ENCODE results near the gene VPS26C. TPM values are rescaled to one million over a fixed set of nuclear protein-coding genes. Genes with fewer than 3 reads are reported as not detected.
A peak's percentile ranks its signal among the peaks of the same experiment; 100 is the strongest.

The VPS26C gene
- total RNA-seq (2021; ENCODE audit: unreplicated experiment) (42.1 TPM), Bru-seq, nascent RNA (percentile 77 among the genes with signal in this experiment), BruChase-seq, experiment 1, labeled RNA remaining after a 6-hour chase (percentile 76 among the genes with signal in this experiment), BruChase-seq, experiment 2, labeled RNA remaining after a 2-hour chase (percentile 78 among the genes with signal in this experiment)
- 22.3 and 26.5 TPM in 2 replicates for polyA plus RNA-seq (2012)
- long read RNA-seq, transcript VPS26C-201 (8 exons, 3,256 nt): major isoform, 42 of 73 reads
- long read RNA-seq, partial matches to known transcripts: 7 of 73 reads
- long read RNA-seq, other reads (novel, unspliced or antisense): 14 of 73 reads

- H4K20me1 ChIP-seq (ENCODE audit: insufficient read depth): no peaks in the 10 kb centered on the region
- no peaks in the 10 kb centered on the region for H3K9me3 ChIP-seq (ENCODE audit: control insufficient read depth in 1 of 2, insufficient read depth in 1 of 2, low read depth in 1 of 2, low read length in 2 of 2)
- intact Hi-C loops (cut with micrococcal nuclease): loop anchor here (1.0 to 2.0 kb wide), 2 partner anchors 99 to 295 kb away; partner anchors contain the start of gene DYRK1A
- H3K4me2 ChIP-seq (ENCODE audit: low read length): peak within 1 kb of the TSS; percentile 73
- peak within 1 kb of the TSS; percentile 90 for H3K9ac ChIP-seq (ENCODE audit: low read length)
- peak within 1 kb of the TSS; percentile 97 for H3K27ac ChIP-seq (ENCODE audit: low read depth, low read length)
- RAD21 ChIA-PET (ENCODE audit: low non-redundant PET in 1 of 2, low total read pairs in 2 of 2, uncharacterized antibody in 2 of 2, unreplicated experiment in 2 of 2): no interaction called here
- H3K27me3 ChIP-seq (ENCODE audit: insufficient read depth, low read length): no peaks in the 10 kb centered on the region
- peak within 1 kb of the TSS; percentile 63 to 82 for H3K4me3 ChIP-seq (replicated peaks in 1 of 2; ENCODE audit: low read depth in 1 of 2, low read length in 2 of 2)
- peak; percentile 88 for ATAC-seq
- no peaks in the 10 kb centered on the region for H3K9me2 ChIP-seq (ENCODE audit: insufficient read depth)
- peak; percentile 97 for DNase-seq (ENCODE audit: low read depth, low spot score)
- peaks cover 46% of the 10 kb centered on the region for H3K79me2 ChIP-seq (ENCODE audit: insufficient read depth, low read length)
- no peak for TF ChIP-seq SP1 (IDR thresholded peaks at IDR 0.05; ENCODE audit: low read depth)
- TF ChIP-seq POLR2AphosphoS5 (IDR thresholded peaks at IDR 0.05; ENCODE audit: low read depth, low read length): peak; percentile 66
- TF ChIP-seq RAD21 (IDR thresholded peaks at IDR 0.05; ENCODE audit: low read depth): no peak
- no peak for TF ChIP-seq SRF (IDR thresholded peaks at IDR 0.05; ENCODE audit: low read depth)
- TF ChIP-seq POLR2A (IDR thresholded peaks at IDR 0.05; ENCODE audit: borderline replicate concordance, extremely low read depth, insufficient read depth, insufficient read length): no peak
- TF ChIP-seq ZNF274 (IDR thresholded peaks at IDR 0.05; ENCODE audit: low read depth, low read length): no peak
- no peak for TF ChIP-seq EZH2phosphoT487 (IDR thresholded peaks at IDR 0.05; ENCODE audit: borderline replicate concordance)
- no peak for TF ChIP-seq ZBTB33 (IDR thresholded peaks at IDR 0.05; ENCODE audit: extremely low read depth, insufficient replicate concordance, low read length)
- TF ChIP-seq, protein P1, sequence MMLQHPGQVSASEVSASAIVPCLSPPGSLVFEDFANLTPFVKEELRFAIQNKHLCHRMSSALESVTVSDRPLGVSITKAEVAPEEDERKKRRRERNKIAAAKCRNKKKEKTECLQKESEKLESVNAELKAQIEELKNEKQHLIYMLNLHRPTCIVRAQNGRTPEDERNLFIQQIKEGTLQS (IDR thresholded peaks at IDR 0.05): no peak
- no peak for TF ChIP-seq CBX3 (IDR thresholded peaks at IDR 0.05; ENCODE audit: low read depth)
- peak; percentile 13 for TF ChIP-seq YY1 (IDR thresholded peaks at IDR 0.05; ENCODE audit: extremely low read depth, insufficient replicate concordance, low read depth, low read length)
- no peak for TF ChIP-seq ELF1 (IDR thresholded peaks at IDR 0.05; ENCODE audit: borderline replicate concordance, low read depth)
- TF ChIP-seq TCF7L2 (IDR thresholded peaks at IDR 0.05; ENCODE audit: borderline replicate concordance, extremely low read depth, insufficient read depth, insufficient read length): peak; percentile 30
- TF ChIP-seq, protein P2, sequence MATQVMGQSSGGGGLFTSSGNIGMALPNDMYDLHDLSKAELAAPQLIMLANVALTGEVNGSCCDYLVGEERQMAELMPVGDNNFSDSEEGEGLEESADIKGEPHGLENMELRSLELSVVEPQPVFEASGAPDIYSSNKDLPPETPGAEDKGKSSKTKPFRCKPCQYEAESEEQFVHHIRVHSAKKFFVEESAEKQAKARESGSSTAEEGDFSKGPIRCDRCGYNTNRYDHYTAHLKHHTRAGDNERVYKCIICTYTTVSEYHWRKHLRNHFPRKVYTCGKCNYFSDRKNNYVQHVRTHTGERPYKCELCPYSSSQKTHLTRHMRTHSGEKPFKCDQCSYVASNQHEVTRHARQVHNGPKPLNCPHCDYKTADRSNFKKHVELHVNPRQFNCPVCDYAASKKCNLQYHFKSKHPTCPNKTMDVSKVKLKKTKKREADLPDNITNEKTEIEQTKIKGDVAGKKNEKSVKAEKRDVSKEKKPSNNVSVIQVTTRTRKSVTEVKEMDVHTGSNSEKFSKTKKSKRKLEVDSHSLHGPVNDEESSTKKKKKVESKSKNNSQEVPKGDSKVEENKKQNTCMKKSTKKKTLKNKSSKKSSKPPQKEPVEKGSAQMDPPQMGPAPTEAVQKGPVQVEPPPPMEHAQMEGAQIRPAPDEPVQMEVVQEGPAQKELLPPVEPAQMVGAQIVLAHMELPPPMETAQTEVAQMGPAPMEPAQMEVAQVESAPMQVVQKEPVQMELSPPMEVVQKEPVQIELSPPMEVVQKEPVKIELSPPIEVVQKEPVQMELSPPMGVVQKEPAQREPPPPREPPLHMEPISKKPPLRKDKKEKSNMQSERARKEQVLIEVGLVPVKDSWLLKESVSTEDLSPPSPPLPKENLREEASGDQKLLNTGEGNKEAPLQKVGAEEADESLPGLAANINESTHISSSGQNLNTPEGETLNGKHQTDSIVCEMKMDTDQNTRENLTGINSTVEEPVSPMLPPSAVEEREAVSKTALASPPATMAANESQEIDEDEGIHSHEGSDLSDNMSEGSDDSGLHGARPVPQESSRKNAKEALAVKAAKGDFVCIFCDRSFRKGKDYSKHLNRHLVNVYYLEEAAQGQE (IDR thresholded peaks at IDR 0.05; ENCODE audit: low read depth): no peak
- TF ChIP-seq ZFX (IDR thresholded peaks at IDR 0.05): peak; percentile 71
- TF ChIP-seq EGR1 (IDR thresholded peaks at IDR 0.05; ENCODE audit: low read depth): no peak
- H3K4me1 ChIP-seq (ENCODE audit: control insufficient read depth in 1 of 2, insufficient read depth in 2 of 2, low read length in 2 of 2): peaks cover 5 to 34% of the 10 kb centered on the region in 2 experiments
- BruUV-seq (replicated peaks): no TSS peak
- POLR2A ChIA-PET: interaction anchor here (0.5 to 1.8 kb wide), 9 partner anchors 9 to 196 kb away, joined by 3 to 4 read pairs (median 3); no protein-coding TSS in a partner anchor
- no peaks in the 10 kb centered on the region for H3K36me3 ChIP-seq (ENCODE audit: control insufficient read depth in 1 of 2, insufficient read depth in 2 of 2, low read length in 2 of 2)
- CTCF ChIA-PET: no interaction called here
- H2AFZ ChIP-seq (ENCODE audit: low read depth, low read length, poor library complexity, severe bottlenecking): no peak within 1 kb of the TSS
Measured at GRCh38 chr21:37267269-37268185, at the start of gene VPS26C. VPS26C (minus strand) TSS chr21:37267334; CDS start chr21:37267294, 40 bp downstream.
